Ishikawa (cell line): ENCODE results near the gene GLA.

ENCODE experiments used
- CEBPB ChIP-seq: IDR thresholded peaks from 2 replicates; pipeline ENCODE4 v1.6.1; 2012
- CREB1 ChIP-seq: IDR thresholded peaks from 2 replicates; pipeline ENCODE4 v1.6.1; 2012; ENCODE audit warnings: low read depth
- EGR1 ChIP-seq: IDR thresholded peaks from 2 replicates; pipeline ENCODE4 v1.6.1; 2012
- EP300 ChIP-seq: IDR thresholded peaks from 2 replicates; pipeline ENCODE4 v1.6.1; 2012; ENCODE audit warnings: borderline replicate concordance
- FOXM1 ChIP-seq: IDR thresholded peaks from 2 replicates; pipeline ENCODE4 v1.6.1; 2012; ENCODE audit warnings: low read depth, borderline replicate concordance
- MAX ChIP-seq: IDR thresholded peaks from 2 replicates; pipeline ENCODE4 v1.6.1; 2012
- NFIC ChIP-seq: IDR thresholded peaks from 2 replicates; pipeline ENCODE4 v1.6.1; 2012
- RAD21 ChIP-seq: IDR thresholded peaks from 2 replicates; pipeline ENCODE4 v1.6.1; 2012; ENCODE audit warnings: low read depth
- REST ChIP-seq: IDR thresholded peaks from 2 replicates; pipeline ENCODE4 v1.6.1; 2012; ENCODE audit warnings: low read depth, mild to moderate bottlenecking
- TAF1 ChIP-seq: IDR thresholded peaks from 2 replicates; pipeline ENCODE4 v1.6.1; 2012; ENCODE audit warnings: low read depth, mild to moderate bottlenecking
- TCF12 ChIP-seq: IDR thresholded peaks from 2 replicates; pipeline ENCODE4 v1.6.1; 2012; ENCODE audit warnings: low read depth
- TEAD4 ChIP-seq: IDR thresholded peaks from 2 replicates; pipeline ENCODE4 v1.6.1; 2012
- USF1 ChIP-seq: IDR thresholded peaks from 2 replicates; pipeline ENCODE4 v1.6.1; 2012
- YY1 ChIP-seq: IDR thresholded peaks from 2 replicates; pipeline ENCODE4 v1.6.1; 2012; ENCODE audit warnings: low read depth
- ZBTB7A ChIP-seq: IDR thresholded peaks from 2 replicates; pipeline ENCODE4 v1.6.1; 2012; ENCODE audit warnings: low read depth

GLA gene

GRCh38 chrX:101377547-101377946 lies 30.2 kb downstream of the GLA start:
- TF ChIP-seq MAX (no peak), TCF12 (no peak), CREB1 (no peak), FOXM1 (no peak), TEAD4 (no peak), EGR1 (no peak), RAD21 (no peak), USF1 (no peak), ZBTB7A (no peak), NFIC (no peak)

GRCh38 chrX:101370888-101371504 lies 36.7 kb downstream of the GLA start:
- TF ChIP-seq TCF12 (no peak), EP300 (no peak), TEAD4 (no peak), ZBTB7A (no peak), RAD21 (no peak), FOXM1 (no peak), EGR1 (no peak), YY1 (no peak), REST (no peak), CEBPB (no peak), NFIC (no peak)

GRCh38 chrX:101369687-101370086 lies 38.0 kb downstream of the GLA start:
- no peak for TF ChIP-seq NFIC
- TF ChIP-seq TCF12, result no peak
- no peak for TF ChIP-seq FOXM1
- TF ChIP-seq USF1, result no peak
- TF ChIP-seq MAX, result no peak
- no peak for TF ChIP-seq EP300
- no peak for TF ChIP-seq CREB1
- TF ChIP-seq EGR1, result no peak
- no peak for TF ChIP-seq YY1
- TF ChIP-seq REST, result no peak
- no peak for TF ChIP-seq ZBTB7A
- no peak for TF ChIP-seq TAF1
- TF ChIP-seq RAD21, result no peak

GRCh38 chrX:101368800-101369199 lies 38.9 kb downstream of the GLA start:
- TF ChIP-seq TCF12 (no peak), REST (no peak), TEAD4 (no peak), TAF1 (no peak), YY1 (no peak)

- TF ChIP-seq FOXM1 (no peak), YY1 (no peak), RAD21 (no peak), NFIC (no peak), TAF1 (no peak), TCF12 (no peak), ZBTB7A (no peak), MAX (no peak)
These were observed 42.4 kb downstream of the GLA start for GRCh38 chrX:101365301-101365795.
